Pons (tissue), 1 donor: Measurements from ENCODE around the gene PHC2.
"Not testable (repeated sequence)": the region's sequence is repeated elsewhere in the genome, so short reads cannot be mapped to it uniquely, and the experiment has no call there.

Source experiments
- DNase-seq: peaks from one replicate; pipeline ENCODE4 v3.0.0-alpha.2; 2016; ENCODE audit warnings: low spot score

PHC2 gene

GRCh38 chr1:33292726-33293340 is 138.1 kb downstream of the PHC2 start:
- no peak for DNase-seq

GRCh38 chr1:33290615-33291014 is 140.3 kb downstream of the PHC2 start:
- DNase-seq, result not testable (repeated sequence)

- no peak for DNase-seq
Observed at GRCh38 chr1:33289858-33290154, 141.1 kb downstream of the PHC2 start.

- DNase-seq, result no peak
Observed at GRCh38 chr1:33288976-33289857, 141.7 kb downstream of the PHC2 start.

GRCh38 chr1:33287317-33287716 is 143.6 kb downstream of the PHC2 start:
- DNase-seq, result no peak

GRCh38 chr1:33286451-33287185 is 144.3 kb downstream of the PHC2 start:
- peak; percentile 35 for DNase-seq

- DNase-seq, result no peak
Observed at GRCh38 chr1:33284049-33284448, 146.8 kb downstream of the PHC2 start.

GRCh38 chr1:33282791-33283190 is 148.1 kb downstream of the PHC2 start:
- DNase-seq, result no peak

- no peak for DNase-seq
Observed at GRCh38 chr1:33281554-33282303, 149.2 kb downstream of the PHC2 start.

GRCh38 chr1:33280091-33280661 is 150.7 kb downstream of the PHC2 start:
- no peak for DNase-seq

GRCh38 chr1:33277488-33278084 is 153.3 kb downstream of the PHC2 start:
- no peak for DNase-seq

- no peak for DNase-seq
Observed at GRCh38 chr1:33276573-33277298, 154.2 kb downstream of the PHC2 start.

- DNase-seq, result no peak
Observed at GRCh38 chr1:33275706-33276572, 155.0 kb downstream of the PHC2 start.

GRCh38 chr1:33275195-33275594 is 155.7 kb downstream of the PHC2 start:
- no peak for DNase-seq

GRCh38 chr1:33274446-33274845 is 156.4 kb downstream of the PHC2 start:
- no peak for DNase-seq

- no peak for DNase-seq
Observed at GRCh38 chr1:33273961-33274371, 156.9 kb downstream of the PHC2 start.
